Tibial artery (tissue), 4 donors: Measurements from ENCODE around the gene FGF14.

Experiments
- DNase-seq, 2 donors: peaks; one replicate each; pipeline ENCODE4 v3.0.0-alpha.2; 2019
- H3K27ac ChIP-seq, 2 donors: fragments of 200-600 bp; sonication (generic) in 1 of 2; 1 replicate in 1 of 2; 2 replicates in 1 of 2; pipeline ENCODE4 v1.5.1; 2018 to 2019; ENCODE audit warnings: mild to moderate bottlenecking in 1 of 2
- H3K27me3 ChIP-seq, 2 donors: fragments of 200-600 bp; sonication (generic) in 1 of 2; one replicate each; pipeline versions ENCODE4 v1.5.1 to v1.6.0; 2016 to 2019
- H3K36me3 ChIP-seq, 3 donors: fragments of 200-600 bp; sonication (generic) in 2 of 3; one replicate each; pipeline ENCODE4 v1.5.1; 2016 to 2019; ENCODE audit warnings: mild to moderate bottlenecking in 2 of 3
- H3K4me1 ChIP-seq, 4 donors: fragments of 200-600 bp; sonication (generic) in 2 of 4; 1 replicate in 3 of 4; 2 replicates in 1 of 4; pipeline ENCODE4 v1.5.1; 2016 to 2019
- H3K4me3 ChIP-seq, 2 donors: fragments of 200-600 bp; sonication (generic) in 1 of 2; 1 replicate in 1 of 2; 2 replicates in 1 of 2; pipeline ENCODE4 v1.5.1; 2018 to 2019; ENCODE audit warnings: mild to moderate bottlenecking in 2 of 2
- H3K9me3 ChIP-seq, 3 donors: fragments of 200-600 bp; sonication (generic) in 1 of 3; one replicate each; pipeline ENCODE4 v1.5.1; 2016 to 2019
- intact Hi-C: fragments of 100-400 bp; cut with DNase I; formaldehyde crosslinking; loops from one replicate; pipeline ENCODE4 v1.15.0; 2023; ENCODE audit warnings: low total_unique reads
- TF ChIP-seq, protein P1 (sequence below), 2 experiments: fragments of 200-600 bp in 1 of 2; fragments of 450-650 bp in 1 of 2; IDR thresholded peaks; one replicate each; pipeline ENCODE4 v1.5.1; 2017 to 2019; ENCODE audit warnings: antibody characterized with exemption in 2 of 2, mild to moderate bottlenecking in 1 of 2, moderate library complexity in 1 of 2

FGF14 gene

DNA sequence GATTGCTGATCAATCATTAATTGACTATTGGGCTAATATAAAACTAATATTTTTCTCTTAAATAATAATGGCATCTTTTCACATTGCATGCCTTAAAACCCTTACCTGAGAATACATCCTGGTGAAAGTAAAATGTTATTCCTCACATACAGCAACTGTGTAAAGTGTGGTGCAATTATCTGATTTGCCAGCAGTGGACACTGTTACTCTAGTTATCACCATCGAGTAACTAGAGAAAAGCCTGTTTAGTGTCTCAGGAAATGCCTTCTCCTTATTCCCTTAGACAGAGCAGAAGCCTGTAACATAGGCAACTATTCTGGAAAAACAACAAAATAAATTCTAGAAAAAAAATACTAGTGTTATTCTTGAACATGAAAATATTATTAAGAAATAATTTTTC, 459.8 kb downstream of the FGF14 start:
- intact Hi-C loops = no loop called here
- DNase-seq = peak in 1 of 2 donors; percentile 36
- H3K36me3 ChIP-seq = no peaks in the 10 kb centered on the region
- H3K4me1 ChIP-seq = no peaks in the 10 kb centered on the region
- no peaks in the 10 kb centered on the region for H3K27me3 ChIP-seq
- H3K27ac ChIP-seq = no peak overlapping the region
- H3K4me3 ChIP-seq = no peak overlapping the region
- H3K9me3 ChIP-seq = no peaks in the 10 kb centered on the region
- TF ChIP-seq, protein P1, sequence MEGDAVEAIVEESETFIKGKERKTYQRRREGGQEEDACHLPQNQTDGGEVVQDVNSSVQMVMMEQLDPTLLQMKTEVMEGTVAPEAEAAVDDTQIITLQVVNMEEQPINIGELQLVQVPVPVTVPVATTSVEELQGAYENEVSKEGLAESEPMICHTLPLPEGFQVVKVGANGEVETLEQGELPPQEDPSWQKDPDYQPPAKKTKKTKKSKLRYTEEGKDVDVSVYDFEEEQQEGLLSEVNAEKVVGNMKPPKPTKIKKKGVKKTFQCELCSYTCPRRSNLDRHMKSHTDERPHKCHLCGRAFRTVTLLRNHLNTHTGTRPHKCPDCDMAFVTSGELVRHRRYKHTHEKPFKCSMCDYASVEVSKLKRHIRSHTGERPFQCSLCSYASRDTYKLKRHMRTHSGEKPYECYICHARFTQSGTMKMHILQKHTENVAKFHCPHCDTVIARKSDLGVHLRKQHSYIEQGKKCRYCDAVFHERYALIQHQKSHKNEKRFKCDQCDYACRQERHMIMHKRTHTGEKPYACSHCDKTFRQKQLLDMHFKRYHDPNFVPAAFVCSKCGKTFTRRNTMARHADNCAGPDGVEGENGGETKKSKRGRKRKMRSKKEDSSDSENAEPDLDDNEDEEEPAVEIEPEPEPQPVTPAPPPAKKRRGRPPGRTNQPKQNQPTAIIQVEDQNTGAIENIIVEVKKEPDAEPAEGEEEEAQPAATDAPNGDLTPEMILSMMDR (IDR thresholded peaks at IDR 0.05) = peak; percentile 70 to 73

DNA sequence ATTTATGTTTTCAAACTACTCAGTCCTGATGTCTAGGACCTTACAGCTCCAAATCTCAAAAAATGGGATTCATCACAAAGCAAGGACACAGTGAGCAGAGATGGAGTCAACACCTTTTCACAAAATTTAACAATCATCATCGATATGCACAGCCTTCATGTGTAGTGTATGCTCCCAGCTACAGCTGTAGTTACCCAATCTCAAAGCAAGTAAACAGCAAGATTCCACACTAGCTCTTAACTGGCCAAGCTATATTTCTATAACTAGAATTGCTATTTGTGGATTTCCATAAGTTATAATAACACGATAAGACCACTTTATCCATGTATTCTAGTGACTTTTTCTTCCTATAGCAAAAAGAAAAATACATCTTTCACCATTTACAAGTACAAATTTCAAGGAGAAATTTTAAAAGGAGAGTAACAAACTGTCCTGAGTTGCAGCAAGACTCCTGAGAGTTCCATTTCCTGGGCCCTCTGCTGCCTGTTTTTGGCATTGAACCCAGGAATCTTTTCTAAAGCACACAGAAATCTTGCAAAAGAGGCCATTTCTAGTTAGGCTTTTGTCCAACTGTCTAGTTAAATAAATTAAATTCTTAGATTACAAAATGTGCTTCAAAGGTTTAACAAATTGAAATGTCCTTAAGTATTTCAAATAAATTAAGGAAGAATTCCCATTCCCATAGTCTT, 460.6 kb downstream of the FGF14 start:
- H3K36me3 ChIP-seq = no peaks in the 10 kb centered on the region
- DNase-seq = no peak
- no peak overlapping the region for H3K27ac ChIP-seq
- no peak overlapping the region for H3K4me3 ChIP-seq
- H3K4me1 ChIP-seq = no peaks in the 10 kb centered on the region
- no peaks in the 10 kb centered on the region for H3K27me3 ChIP-seq
- intact Hi-C loops = no loop called here
- no peaks in the 10 kb centered on the region for H3K9me3 ChIP-seq
- TF ChIP-seq, protein P1 (IDR thresholded peaks at IDR 0.05) = peak in 1 of 2 experiments; percentile 19

DNA sequence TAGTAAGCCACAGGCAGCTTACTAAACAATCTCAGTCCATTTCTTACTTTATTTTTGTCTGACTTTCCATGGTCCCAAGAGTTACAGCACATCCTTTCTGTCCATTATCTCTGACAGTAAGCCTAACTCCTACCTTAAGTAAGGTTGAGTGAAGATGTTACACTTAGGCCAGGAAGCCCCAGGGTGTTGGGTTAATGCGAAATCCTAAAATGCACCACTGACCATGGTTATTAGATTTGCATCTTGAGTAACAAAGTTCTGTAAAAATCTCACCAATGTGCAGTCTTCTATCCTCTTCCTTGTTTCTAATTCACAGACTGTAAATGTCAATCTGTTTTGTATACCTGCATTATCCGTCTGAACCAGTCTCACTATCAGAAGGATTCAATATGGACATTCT, 462.5 kb downstream of the FGF14 start:
- TF ChIP-seq, protein P1 (IDR thresholded peaks at IDR 0.05) = no peak
- Histone ChIP-seq H3K9me3 (no peaks in the 10 kb centered on the region), H3K27ac (no peak overlapping the region), H3K4me3 (no peak overlapping the region), H3K27me3 (no peaks in the 10 kb centered on the region), H3K4me1 (no peaks in the 10 kb centered on the region), H3K36me3 (no peaks in the 10 kb centered on the region)
- no peak for DNase-seq
- intact Hi-C loops = no loop called here

DNA sequence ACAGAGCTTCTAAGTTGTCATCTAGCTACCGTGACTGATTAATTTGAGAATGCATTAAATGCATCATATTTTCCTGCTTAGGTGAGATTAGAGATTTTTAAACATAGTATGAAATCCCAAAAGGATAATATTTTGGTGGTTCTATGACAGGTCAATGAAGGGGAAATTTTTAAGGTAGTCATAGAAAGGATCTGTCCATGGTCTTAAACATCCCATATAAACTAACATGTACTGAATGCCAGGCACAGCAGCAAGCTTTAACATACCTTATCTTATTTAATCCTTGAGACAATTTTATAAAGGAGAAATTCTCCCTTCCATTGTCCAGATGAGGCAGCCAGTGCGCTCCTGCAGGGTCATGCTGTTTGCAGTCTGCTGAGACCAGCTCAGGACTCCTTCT, 466.0 kb downstream of the FGF14 start:
- TF ChIP-seq, protein P1 (IDR thresholded peaks at IDR 0.05) = no peak
- intact Hi-C loops = no loop called here
- no peak overlapping the region for H3K27ac ChIP-seq
- no peak overlapping the region for H3K4me3 ChIP-seq
- H3K36me3 ChIP-seq = no peaks in the 10 kb centered on the region
- no peaks in the 10 kb centered on the region for H3K4me1 ChIP-seq
- no peak for DNase-seq
- no peaks in the 10 kb centered on the region for H3K9me3 ChIP-seq
- no peaks in the 10 kb centered on the region for H3K27me3 ChIP-seq

DNA sequence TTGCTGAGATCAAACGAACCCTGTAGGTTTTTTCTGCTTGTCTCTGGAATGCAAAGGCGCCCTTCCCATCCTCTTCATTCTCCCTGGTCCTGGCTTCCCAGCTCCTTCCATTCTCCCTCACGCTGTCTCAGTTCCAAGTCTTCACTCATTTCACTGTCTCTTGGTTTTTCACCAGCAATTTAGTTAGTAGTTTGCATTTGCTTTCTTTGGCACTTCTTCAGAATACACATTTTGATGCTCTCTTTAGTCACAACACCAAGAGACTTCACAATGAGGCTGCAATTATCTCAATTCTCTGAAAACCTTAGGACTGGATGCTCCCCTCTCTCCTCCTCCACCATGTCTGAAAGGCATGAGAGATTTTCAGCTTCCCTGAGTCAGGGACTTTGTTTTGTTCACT, 470.7 kb downstream of the FGF14 start:
- no peak for DNase-seq
- Histone ChIP-seq H3K27me3 (peaks cover 0 to 6% of the 10 kb centered on the region in 2 donors), H3K4me1 (no peaks in the 10 kb centered on the region), H3K9me3 (no peaks in the 10 kb centered on the region), H3K4me3 (no peak overlapping the region), H3K36me3 (no peaks in the 10 kb centered on the region), H3K27ac (no peak overlapping the region)
- TF ChIP-seq, protein P1 (IDR thresholded peaks at IDR 0.05) = no peak
- intact Hi-C loops = no loop called here

DNA sequence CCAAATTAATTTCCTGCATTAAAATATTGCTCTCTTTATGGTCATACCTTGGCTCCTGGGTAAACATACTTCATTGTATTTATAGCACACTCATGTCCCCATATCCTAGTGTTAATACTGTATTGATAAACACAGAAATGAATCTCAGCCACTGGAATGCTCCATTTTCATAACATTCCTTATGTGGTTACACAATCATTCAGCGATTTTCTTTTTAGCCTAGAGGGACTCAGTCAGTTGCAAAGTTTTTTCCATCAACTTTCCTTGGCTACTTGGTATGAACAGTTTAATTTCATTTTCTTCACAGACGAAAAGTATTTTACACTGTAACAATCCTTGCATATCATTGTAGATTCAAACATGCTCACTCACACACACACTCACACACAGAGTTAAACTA, 471.5 kb downstream of the FGF14 start:
- Histone ChIP-seq H3K4me3 (no peak overlapping the region), H3K36me3 (no peaks in the 10 kb centered on the region), H3K27me3 (peaks cover 0 to 6% of the 10 kb centered on the region in 2 donors), H3K9me3 (no peaks in the 10 kb centered on the region), H3K4me1 (no peaks in the 10 kb centered on the region), H3K27ac (no peak overlapping the region)
- DNase-seq = no peak
- TF ChIP-seq, protein P1 (IDR thresholded peaks at IDR 0.05) = no peak
- intact Hi-C loops = no loop called here
